HepG2 (cell line): Measurements from ENCODE around the gene KCTD15. TPM values are rescaled to one million over a fixed set of nuclear protein-coding genes. Genes with fewer than 3 reads are reported as not detected.

Experiments used
- HNF1B ChIP-seq: sonication (generic); formaldehyde crosslinking; IDR thresholded peaks from 2 replicates; pipeline ENCODE4 v1.5.1; 2020; ENCODE audit warnings: mild to moderate bottlenecking, moderate library complexity, missing genetic modification reagents
- PLRG1 ChIP-seq: fragments of 450-650 bp; conservative IDR thresholded peaks from 2 replicates; pipeline ENCODE4 v1.6.1; 2016
- RARA ChIP-seq: IDR thresholded peaks from 2 replicates; pipeline ENCODE4 v1.6.1; 2016; ENCODE audit warnings: missing genetic modification reagents, missing compliant biosample characterization
- SMYD3 ChIP-seq: sonication (generic); formaldehyde crosslinking; IDR thresholded peaks from 2 replicates; pipeline ENCODE4 v1.8.1; 2023; ENCODE audit warnings: mild to moderate bottlenecking, missing genetic modification reagents
- ZBTB21 ChIP-seq: sonication (generic); formaldehyde crosslinking; IDR thresholded peaks from 2 replicates; pipeline ENCODE4 v1.4.0; 2020; ENCODE audit warnings: missing genetic modification reagents
- ZBTB7B ChIP-seq: sonication (generic); formaldehyde crosslinking; IDR thresholded peaks from 2 replicates; pipeline ENCODE4 v1.4.0; 2020; ENCODE audit warnings: missing genetic modification reagents
- ZNF180 ChIP-seq: sonication (generic); formaldehyde crosslinking; IDR thresholded peaks from 2 replicates; pipeline ENCODE4 v1.4.0; 2020; ENCODE audit warnings: low read depth, missing genetic modification reagents, borderline replicate concordance
- ZNF564 ChIP-seq: sonication (generic); formaldehyde crosslinking; IDR thresholded peaks from 2 replicates; pipeline ENCODE4 v1.8.1; 2023; ENCODE audit warnings: mild to moderate bottlenecking, missing genetic modification reagents
- ZNF687 ChIP-seq: sonication (generic); formaldehyde crosslinking; IDR thresholded peaks from 2 replicates; pipeline ENCODE4 v1.5.1; 2020; ENCODE audit warnings: mild to moderate bottlenecking, missing genetic modification reagents, moderate library complexity
- polyA plus RNA-seq, 8 experiments: library from polyadenylated mRNA; depleted of rRNA in 3 of 8; stranded (reverse) in 7 of 8; unstranded in 1 of 8; fragments of >200 nt; fragmentation: Illumina TruSeq in 4 of 8; extraction: Trizol in 4 of 8; gene quantifications; 2 replicates each; pipeline versions ENCODE4 v1.2.1 to v1.2.3, GENCODE V29; 2011 to 2016; ENCODE audit warnings: low read depth in 4 of 8, missing spikeins in 1 of 8, mixed read lengths in 1 of 8; ENCODE audit not compliant: insufficient read depth in 1 of 8
- total RNA-seq, 5 experiments: library from RNA; depleted of rRNA; stranded (reverse); fragments of >200 nt; fragmentation: Illumina TruSeq; extraction: Trizol; gene quantifications; 2 replicates each; pipeline ENCODE4 v1.2.3, GENCODE V29; 2016; ENCODE audit warnings: low read depth in 1 of 5
- TF ChIP-seq, protein P1 (sequence below): IDR thresholded peaks from 2 replicates; pipeline ENCODE4 v1.6.1; 2016; ENCODE audit warnings: mild to moderate bottlenecking
- TF ChIP-seq, protein P2 (sequence below): sonication (generic); formaldehyde crosslinking; IDR thresholded peaks from 2 replicates; pipeline ENCODE4 v1.4.0; 2020; ENCODE audit warnings: mild to moderate bottlenecking, missing genetic modification reagents
- TF ChIP-seq, protein P3 (sequence below): sonication (generic); formaldehyde crosslinking; IDR thresholded peaks from 2 replicates; pipeline ENCODE4 v1.4.0; 2020; ENCODE audit warnings: missing genetic modification reagents
- TF ChIP-seq, protein P4 (sequence below): sonication (generic); formaldehyde crosslinking; IDR thresholded peaks from 2 replicates; pipeline ENCODE4 v1.9.0; 2022; ENCODE audit warnings: low read depth, missing genetic modification reagents

The KCTD15 gene
- total and polyA plus RNA-seq, 2 of the 13 experiments (the other 11 are each of a cell fraction or from before 2014, with no cell fraction given), result 13.2 to 16.7 TPM

DNA sequence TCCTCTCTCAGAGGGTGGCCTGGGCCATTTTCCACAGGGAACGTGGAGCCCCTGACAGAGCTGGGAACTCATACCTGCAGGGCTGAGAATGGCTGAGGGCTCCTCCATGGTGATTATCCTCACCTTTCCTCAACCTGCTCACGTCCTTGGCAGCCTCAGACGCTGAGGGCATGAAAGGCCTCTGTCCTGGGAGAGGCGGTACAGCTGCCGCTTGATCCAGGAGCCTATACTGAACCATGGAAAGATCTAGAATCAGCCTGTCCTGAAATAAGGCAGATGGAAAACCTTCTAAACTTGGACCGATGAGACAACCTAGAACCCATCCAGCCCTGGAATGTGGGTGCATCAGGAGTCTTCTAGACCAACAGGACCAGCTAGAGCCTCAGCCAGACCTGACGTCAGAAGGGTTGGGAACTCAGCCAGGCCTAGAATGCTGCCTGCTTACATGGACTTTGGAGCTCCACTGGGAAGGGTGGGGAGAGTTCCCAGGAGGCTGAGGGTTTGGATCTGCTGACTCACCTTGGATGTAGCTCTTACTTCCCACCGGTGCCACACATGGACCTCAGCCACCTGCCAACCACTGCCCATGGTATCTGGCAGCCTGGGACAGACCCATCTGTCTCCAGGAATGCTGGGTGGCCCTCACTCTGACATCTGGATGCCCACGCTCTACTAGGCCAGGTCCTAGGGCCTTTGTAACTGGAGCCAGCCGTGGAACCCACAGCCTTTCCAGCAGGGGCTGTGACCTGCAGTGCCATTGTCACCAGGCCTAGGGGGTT lies 7.5 kb downstream of the KCTD15 start (continued):
- no peak for TF ChIP-seq HNF1B (CRISPR knock-in tag)
- TF ChIP-seq, protein P1, sequence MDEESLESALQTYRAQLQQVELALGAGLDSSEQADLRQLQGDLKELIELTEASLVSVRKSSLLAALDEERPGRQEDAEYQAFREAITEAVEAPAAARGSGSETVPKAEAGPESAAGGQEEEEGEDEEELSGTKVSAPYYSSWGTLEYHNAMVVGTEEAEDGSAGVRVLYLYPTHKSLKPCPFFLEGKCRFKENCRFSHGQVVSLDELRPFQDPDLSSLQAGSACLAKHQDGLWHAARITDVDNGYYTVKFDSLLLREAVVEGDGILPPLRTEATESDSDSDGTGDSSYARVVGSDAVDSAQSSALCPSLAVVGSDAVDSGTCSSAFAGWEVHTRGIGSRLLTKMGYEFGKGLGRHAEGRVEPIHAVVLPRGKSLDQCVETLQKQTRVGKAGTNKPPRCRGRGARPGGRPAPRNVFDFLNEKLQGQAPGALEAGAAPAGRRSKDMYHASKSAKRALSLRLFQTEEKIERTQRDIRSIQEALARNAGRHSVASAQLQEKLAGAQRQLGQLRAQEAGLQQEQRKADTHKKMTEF (CRISPR knock-in tag), result peak; percentile 27; the same call in 1 of the 2 replicates
- peak; percentile 79 for TF ChIP-seq ZNF687
- 0 out of 2 replicates have a peak, but pooled peaks have one; percentile 21 for TF ChIP-seq RARA (CRISPR knock-in tag)
- TF ChIP-seq ZNF180, result no peak
- TF ChIP-seq ZBTB7B (CRISPR knock-in tag), result peak; percentile 46; the same call in 1 of the 2 replicates
- TF ChIP-seq SMYD3 (CRISPR knock-in tag), result no peak
- no peak for TF ChIP-seq ZNF564 (CRISPR knock-in tag)
- no peak for TF ChIP-seq PLRG1
- TF ChIP-seq, protein P2, sequence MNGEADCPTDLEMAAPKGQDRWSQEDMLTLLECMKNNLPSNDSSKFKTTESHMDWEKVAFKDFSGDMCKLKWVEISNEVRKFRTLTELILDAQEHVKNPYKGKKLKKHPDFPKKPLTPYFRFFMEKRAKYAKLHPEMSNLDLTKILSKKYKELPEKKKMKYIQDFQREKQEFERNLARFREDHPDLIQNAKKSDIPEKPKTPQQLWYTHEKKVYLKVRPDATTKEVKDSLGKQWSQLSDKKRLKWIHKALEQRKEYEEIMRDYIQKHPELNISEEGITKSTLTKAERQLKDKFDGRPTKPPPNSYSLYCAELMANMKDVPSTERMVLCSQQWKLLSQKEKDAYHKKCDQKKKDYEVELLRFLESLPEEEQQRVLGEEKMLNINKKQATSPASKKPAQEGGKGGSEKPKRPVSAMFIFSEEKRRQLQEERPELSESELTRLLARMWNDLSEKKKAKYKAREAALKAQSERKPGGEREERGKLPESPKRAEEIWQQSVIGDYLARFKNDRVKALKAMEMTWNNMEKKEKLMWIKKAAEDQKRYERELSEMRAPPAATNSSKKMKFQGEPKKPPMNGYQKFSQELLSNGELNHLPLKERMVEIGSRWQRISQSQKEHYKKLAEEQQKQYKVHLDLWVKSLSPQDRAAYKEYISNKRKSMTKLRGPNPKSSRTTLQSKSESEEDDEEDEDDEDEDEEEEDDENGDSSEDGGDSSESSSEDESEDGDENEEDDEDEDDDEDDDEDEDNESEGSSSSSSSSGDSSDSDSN (CRISPR knock-in tag), result peak; percentile 41; the same call in 1 of the 2 replicates
- TF ChIP-seq, protein P3, sequence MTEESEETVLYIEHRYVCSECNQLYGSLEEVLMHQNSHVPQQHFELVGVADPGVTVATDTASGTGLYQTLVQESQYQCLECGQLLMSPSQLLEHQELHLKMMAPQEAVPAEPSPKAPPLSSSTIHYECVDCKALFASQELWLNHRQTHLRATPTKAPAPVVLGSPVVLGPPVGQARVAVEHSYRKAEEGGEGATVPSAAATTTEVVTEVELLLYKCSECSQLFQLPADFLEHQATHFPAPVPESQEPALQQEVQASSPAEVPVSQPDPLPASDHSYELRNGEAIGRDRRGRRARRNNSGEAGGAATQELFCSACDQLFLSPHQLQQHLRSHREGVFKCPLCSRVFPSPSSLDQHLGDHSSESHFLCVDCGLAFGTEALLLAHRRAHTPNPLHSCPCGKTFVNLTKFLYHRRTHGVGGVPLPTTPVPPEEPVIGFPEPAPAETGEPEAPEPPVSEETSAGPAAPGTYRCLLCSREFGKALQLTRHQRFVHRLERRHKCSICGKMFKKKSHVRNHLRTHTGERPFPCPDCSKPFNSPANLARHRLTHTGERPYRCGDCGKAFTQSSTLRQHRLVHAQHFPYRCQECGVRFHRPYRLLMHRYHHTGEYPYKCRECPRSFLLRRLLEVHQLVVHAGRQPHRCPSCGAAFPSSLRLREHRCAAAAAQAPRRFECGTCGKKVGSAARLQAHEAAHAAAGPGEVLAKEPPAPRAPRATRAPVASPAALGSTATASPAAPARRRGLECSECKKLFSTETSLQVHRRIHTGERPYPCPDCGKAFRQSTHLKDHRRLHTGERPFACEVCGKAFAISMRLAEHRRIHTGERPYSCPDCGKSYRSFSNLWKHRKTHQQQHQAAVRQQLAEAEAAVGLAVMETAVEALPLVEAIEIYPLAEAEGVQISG (CRISPR knock-in tag), result 0 out of 2 replicates have a peak, but pooled peaks have one; percentile 20
- TF ChIP-seq ZBTB21, result peak; percentile 58
- TF ChIP-seq, protein P4, sequence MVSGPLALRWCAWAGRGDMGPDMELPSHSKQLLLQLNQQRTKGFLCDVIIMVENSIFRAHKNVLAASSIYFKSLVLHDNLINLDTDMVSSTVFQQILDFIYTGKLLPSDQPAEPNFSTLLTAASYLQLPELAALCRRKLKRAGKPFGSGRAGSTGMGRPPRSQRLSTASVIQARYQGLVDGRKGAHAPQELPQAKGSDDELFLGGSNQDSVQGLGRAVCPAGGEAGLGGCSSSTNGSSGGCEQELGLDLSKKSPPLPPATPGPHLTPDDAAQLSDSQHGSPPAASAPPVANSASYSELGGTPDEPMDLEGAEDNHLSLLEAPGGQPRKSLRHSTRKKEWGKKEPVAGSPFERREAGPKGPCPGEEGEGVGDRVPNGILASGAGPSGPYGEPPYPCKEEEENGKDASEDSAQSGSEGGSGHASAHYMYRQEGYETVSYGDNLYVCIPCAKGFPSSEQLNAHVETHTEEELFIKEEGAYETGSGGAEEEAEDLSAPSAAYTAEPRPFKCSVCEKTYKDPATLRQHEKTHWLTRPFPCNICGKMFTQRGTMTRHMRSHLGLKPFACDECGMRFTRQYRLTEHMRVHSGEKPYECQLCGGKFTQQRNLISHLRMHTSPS (CRISPR knock-in tag), result peak; percentile 68; the same call in 1 of the 2 replicates
